Trophoblast cell (in vitro differentiated cells and primary cell): ENCODE data around the gene RNF40.

ENCODE experiments used
- DNase-seq, 2 donors: peaks; one replicate each; pipeline ENCODE4 v3.0.0-alpha.2; 2016
- H2AFZ ChIP-seq: 2 replicates; pipeline ENCODE4 v1.6.1; 2013; ENCODE audit warnings: low read length, moderate library complexity, mild to moderate bottlenecking; ENCODE audit not compliant: insufficient read depth, poor library complexity
- H2AK5ac ChIP-seq: 2 replicates; pipeline ENCODE4 v1.6.1; 2013; ENCODE audit warnings: mild to moderate bottlenecking, low read length
- H2BK120ac ChIP-seq: 2 replicates; pipeline ENCODE4 v1.6.1; 2013; ENCODE audit warnings: low read length, mild to moderate bottlenecking, moderate library complexity; ENCODE audit not compliant: insufficient read depth, poor library complexity
- H2BK12ac ChIP-seq: 2 replicates; pipeline ENCODE4 v1.6.1; 2013; ENCODE audit warnings: mild to moderate bottlenecking, low read length, moderate library complexity
- H2BK5ac ChIP-seq: 2 replicates; pipeline ENCODE4 v1.6.1; 2013; ENCODE audit warnings: low read length, low read depth, moderate library complexity, mild to moderate bottlenecking; ENCODE audit not compliant: poor library complexity
- H3K14ac ChIP-seq: 2 replicates; pipeline ENCODE4 v1.6.1; 2013; ENCODE audit warnings: mild to moderate bottlenecking, low read length
- H3K18ac ChIP-seq: 2 replicates; pipeline ENCODE4 v1.6.1; 2013; ENCODE audit warnings: mild to moderate bottlenecking, low read length
- H3K23ac ChIP-seq: 2 replicates; pipeline ENCODE4 v1.6.1; 2013; ENCODE audit warnings: low read length
- H3K27ac ChIP-seq: 2 replicates; pipeline ENCODE4 v1.5.1; 2013; ENCODE audit warnings: low read depth, mild to moderate bottlenecking, inconsistent platforms, low read length, moderate library complexity
- H3K27me3 ChIP-seq: 2 replicates; pipeline ENCODE4 v1.6.1; 2013; ENCODE audit warnings: inconsistent platforms, mild to moderate bottlenecking, low read length, moderate library complexity; ENCODE audit not compliant: insufficient read depth
- H3K36me3 ChIP-seq, 2 experiments: 1 replicate in 1 of 2; 2 replicates in 1 of 2; pipeline ENCODE4 v1.6.1; 2013; ENCODE audit warnings: low read length in 2 of 2, mild to moderate bottlenecking in 2 of 2, moderate library complexity in 1 of 2; ENCODE audit not compliant: insufficient read depth in 2 of 2, control insufficient read depth in 1 of 2
- H3K4ac ChIP-seq: 2 replicates; pipeline ENCODE4 v1.6.1; 2013; ENCODE audit warnings: low read depth, mild to moderate bottlenecking, low read length, moderate library complexity
- H3K4me1 ChIP-seq, 2 experiments: 1 replicate in 1 of 2; 2 replicates in 1 of 2; pipeline ENCODE4 v1.6.1; 2013; ENCODE audit warnings: low read length in 2 of 2, mild to moderate bottlenecking in 2 of 2, moderate library complexity in 1 of 2; ENCODE audit not compliant: insufficient read depth in 2 of 2, control insufficient read depth in 1 of 2
- H3K4me2 ChIP-seq: 2 replicates; pipeline ENCODE4 v1.6.1; 2013; ENCODE audit warnings: inconsistent platforms, mild to moderate bottlenecking, low read length, moderate library complexity
- H3K4me3 ChIP-seq: 2 replicates; pipeline ENCODE4 v1.5.1; 2013; ENCODE audit warnings: mild to moderate bottlenecking, low read depth, low read length, inconsistent platforms
- H3K79me1 ChIP-seq: one replicate; pipeline ENCODE4 v1.6.1; 2013; ENCODE audit warnings: low read length
- H3K79me2 ChIP-seq: 2 replicates; pipeline ENCODE4 v1.6.1; 2013; ENCODE audit warnings: low read length, mild to moderate bottlenecking; ENCODE audit not compliant: control insufficient read depth, insufficient read depth, poor library complexity
- H3K9ac ChIP-seq: 2 replicates; pipeline ENCODE4 v1.6.1; 2013; ENCODE audit warnings: mild to moderate bottlenecking, low read length
- H3K9me3 ChIP-seq: 2 replicates; pipeline ENCODE4 v1.6.1; 2013; ENCODE audit warnings: low read depth, mild to moderate bottlenecking, control low read depth, inconsistent platforms, low read length; ENCODE audit not compliant: insufficient read depth
- H4K12ac ChIP-seq: 2 replicates; pipeline ENCODE4 v1.6.1; 2013; ENCODE audit warnings: low read depth, mild to moderate bottlenecking, low read length, moderate library complexity
- H4K8ac ChIP-seq: 2 replicates; pipeline ENCODE4 v1.6.1; 2013; ENCODE audit warnings: low read depth, mild to moderate bottlenecking, low read length, moderate library complexity
- H4K91ac ChIP-seq: one replicate; pipeline ENCODE4 v1.6.1; 2013; ENCODE audit warnings: low read depth, mild to moderate bottlenecking, low read length, moderate library complexity
- WGBS: extraction: QIAGEN DNeasy Blood & Tissue Kit; methylation state at CpG from one replicate; pipeline ENCODE4 v1.1.7; 2013; ENCODE audit warnings: missing lambda C conversion rate; ENCODE audit not compliant: insufficient read length, insufficient coverage; ENCODE audit errors: extremely low coverage; 5-methylcytosine and 5-hydroxymethylcytosine counted together

RNF40 gene

DNA sequence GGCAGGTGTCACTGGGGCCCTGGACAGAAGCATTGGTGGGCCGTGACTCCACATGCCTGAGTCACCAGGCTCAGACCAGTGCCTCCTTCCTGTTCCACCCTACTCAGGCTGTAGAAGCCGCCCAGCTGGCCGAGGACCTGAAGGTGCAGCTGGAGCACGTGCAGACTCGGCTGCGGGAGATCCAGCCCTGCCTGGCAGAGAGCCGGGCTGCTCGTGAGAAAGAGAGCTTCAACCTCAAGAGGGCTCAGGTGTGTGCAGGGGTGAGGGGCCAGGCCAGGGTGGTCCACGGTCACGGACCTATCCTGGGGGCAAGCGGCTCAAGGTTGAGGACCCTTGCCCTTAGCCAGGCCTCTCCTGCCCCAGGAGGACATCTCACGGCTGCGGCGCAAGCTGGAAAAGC lies 9.6 kb downstream of the RNF40 start:
- no peak overlapping the region for H3K4ac ChIP-seq
- no peak overlapping the region for H2BK12ac ChIP-seq
- no CpG with 5 or more reads among the region's 14 CpGs for WGBS
- no peak overlapping the region for H2AFZ ChIP-seq
- no peak overlapping the region for H4K12ac ChIP-seq
- H3K4me1 ChIP-seq = peaks cover 4 to 9% of the 10 kb centered on the region in 2 experiments
- H3K79me2 ChIP-seq = peaks cover 9% of the 10 kb centered on the region
- no peak overlapping the region for H3K23ac ChIP-seq
- H3K14ac ChIP-seq = no peak overlapping the region
- H2BK120ac ChIP-seq = no peak overlapping the region
- no peak overlapping the region for H3K9ac ChIP-seq
- no peak overlapping the region for H2BK5ac ChIP-seq
- no peak overlapping the region for H4K8ac ChIP-seq
- H3K4me3 ChIP-seq = no peak overlapping the region
- no peak overlapping the region for H3K27ac ChIP-seq
- peaks cover 11% of the 10 kb centered on the region for H3K79me1 ChIP-seq
- H3K36me3 ChIP-seq = peaks cover 70 to 75% of the 10 kb centered on the region in 2 experiments
- H4K91ac ChIP-seq = no peak overlapping the region
- DNase-seq = no peak
- H3K9me3 ChIP-seq = peaks cover 3% of the 10 kb centered on the region
- no peak overlapping the region for H3K4me2 ChIP-seq
- H3K18ac ChIP-seq = no peak overlapping the region
- H3K27me3 ChIP-seq = no peaks in the 10 kb centered on the region
- no peak overlapping the region for H2AK5ac ChIP-seq

- no peaks in the 10 kb centered on the region for H3K27me3 ChIP-seq
- no CpG with 5 or more reads among the region's 14 CpGs for WGBS
These were observed 11.7 kb downstream of the RNF40 start for GRCh38 chr16:30773826-30774225.

DNA sequence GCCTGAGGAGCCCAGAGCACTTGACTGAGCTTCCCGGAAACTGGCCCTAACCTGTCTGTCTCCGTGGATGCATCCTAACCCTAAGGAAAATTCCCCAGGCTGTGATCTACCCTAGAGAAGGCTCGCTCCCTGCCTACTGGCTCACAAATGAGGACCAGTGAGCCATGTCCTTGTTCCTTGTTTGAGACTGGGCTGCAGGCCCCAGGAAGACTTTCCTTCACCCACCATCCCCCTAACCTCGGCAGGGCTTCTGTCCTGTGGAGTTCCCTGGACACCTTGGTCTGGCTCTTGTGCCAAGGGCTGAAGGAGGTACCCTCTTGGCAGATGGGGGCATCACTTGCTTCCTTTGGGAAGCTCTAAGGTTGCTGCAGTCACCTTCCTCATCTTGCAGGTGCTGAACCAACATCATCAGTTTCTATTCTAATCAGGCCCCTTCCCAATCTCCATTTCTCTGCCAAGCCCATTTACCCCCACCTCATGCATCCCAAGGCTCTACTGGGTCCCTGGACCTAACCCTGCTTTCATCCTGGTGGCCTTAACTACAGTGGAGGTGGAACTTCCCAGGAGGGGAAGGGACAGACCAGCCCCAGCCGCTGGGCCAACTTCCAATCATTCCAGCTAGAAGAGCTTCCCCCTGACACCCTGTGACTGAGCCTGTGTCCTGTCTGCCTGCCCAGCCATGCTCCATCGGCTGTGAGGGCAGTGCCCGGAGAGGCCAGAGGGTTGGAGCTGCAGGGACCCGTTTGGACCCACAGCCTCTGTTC lies 12.4 kb downstream of the RNF40 start:
- Histone ChIP-seq H3K4me2 (peak overlapping the region; percentile 97), H3K79me2 (peaks cover 9% of the 10 kb centered on the region), H3K27me3 (no peaks in the 10 kb centered on the region), H3K9me3 (peaks cover 2% of the 10 kb centered on the region), H4K91ac (peak overlapping the region; percentile 93), H3K4me3 (peak overlapping the region; percentile 55), H3K36me3 (peaks cover 47 to 51% of the 10 kb centered on the region in 2 experiments), H3K27ac (no peak overlapping the region), H3K79me1 (peaks cover 11% of the 10 kb centered on the region), H4K12ac (peak overlapping the region; percentile 56), H2BK12ac (no peak overlapping the region), H3K23ac (no peak overlapping the region), H2AK5ac (peak overlapping the region; percentile 58), H2BK5ac (no peak overlapping the region), H2AFZ (peak overlapping the region; percentile 6), H3K18ac (no peak overlapping the region), H4K8ac (peak overlapping the region; percentile 75), H3K4ac (peak overlapping the region; percentile 20), H2BK120ac (peak overlapping the region; percentile 8), H3K9ac (peak overlapping the region; percentile 70), H3K4me1 (peaks cover 4 to 11% of the 10 kb centered on the region in 2 experiments), H3K14ac (peak overlapping the region; percentile 56)
- peak in 1 of 2 donors; percentile 21 for DNase-seq
- WGBS = no CpG with 5 or more reads among the region's 8 CpGs

More at GRCh38 chr16:30773826-30774225, 11.7 kb downstream of the RNF40 start:
- Histone ChIP-seq H2AK5ac (no peak overlapping the region), H2BK120ac (no peak overlapping the region), H3K36me3 (peaks cover 54 to 58% of the 10 kb centered on the region in 2 experiments), H4K12ac (no peak overlapping the region), H2BK12ac (no peak overlapping the region), H3K79me2 (peaks cover 9% of the 10 kb centered on the region), H3K4ac (no peak overlapping the region), H4K91ac (no peak overlapping the region), H3K23ac (no peak overlapping the region), H3K14ac (no peak overlapping the region), H3K79me1 (peaks cover 11% of the 10 kb centered on the region), H3K4me2 (no peak overlapping the region), H3K4me3 (no peak overlapping the region), H3K9me3 (peaks cover 3% of the 10 kb centered on the region), H3K9ac (no peak overlapping the region), H3K4me1 (peaks cover 4 to 11% of the 10 kb centered on the region in 2 experiments), H4K8ac (no peak overlapping the region), H2AFZ (no peak overlapping the region), H3K18ac (no peak overlapping the region), H2BK5ac (no peak overlapping the region), H3K27ac (no peak overlapping the region)
- DNase-seq = no peak

DNA sequence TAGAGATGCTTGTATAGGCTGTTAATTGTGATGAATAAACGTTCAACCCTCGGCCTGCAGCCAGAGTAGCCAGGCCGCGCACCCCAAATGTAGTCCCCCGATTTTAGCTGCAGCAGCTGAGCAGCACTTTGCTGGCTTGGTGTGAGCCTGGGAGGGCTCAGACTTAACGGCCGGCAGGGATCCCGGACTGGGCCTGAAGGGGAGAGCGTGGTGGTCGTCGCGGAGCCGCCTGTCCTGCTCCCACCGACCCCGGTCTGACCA lies 12.9 kb downstream of the RNF40 start:
- no peaks in the 10 kb centered on the region for H3K27me3 ChIP-seq
- peaks cover 9% of the 10 kb centered on the region for H3K79me2 ChIP-seq
- peak overlapping the region; percentile 89 for H3K27ac ChIP-seq
- peak overlapping the region; percentile 56 for H4K12ac ChIP-seq
- H3K4me1 ChIP-seq = peaks cover 4 to 11% of the 10 kb centered on the region in 2 experiments
- peak overlapping the region; percentile 56 for H3K14ac ChIP-seq
- H3K18ac ChIP-seq = peak overlapping the region; percentile 54
- peak overlapping the region; percentile 55 for H3K4me3 ChIP-seq
- peak overlapping the region; percentile 70 for H3K9ac ChIP-seq
- no peak for DNase-seq
- no peak overlapping the region for H2BK5ac ChIP-seq
- peak overlapping the region; percentile 75 for H4K8ac ChIP-seq
- H3K79me1 ChIP-seq = peaks cover 11% of the 10 kb centered on the region
- peak overlapping the region; percentile 58 for H2AK5ac ChIP-seq
- peak overlapping the region; percentile 8 for H2BK120ac ChIP-seq
- H4K91ac ChIP-seq = peak overlapping the region; percentile 93
- H2AFZ ChIP-seq = peak overlapping the region; percentile 6
- H3K23ac ChIP-seq = no peak overlapping the region
- peaks cover 2% of the 10 kb centered on the region for H3K9me3 ChIP-seq
- no peak overlapping the region for H2BK12ac ChIP-seq
- H3K36me3 ChIP-seq = peaks cover 46 to 49% of the 10 kb centered on the region in 2 experiments
- WGBS = no CpG with 5 or more reads among the region's 15 CpGs
- H3K4me2 ChIP-seq = peak overlapping the region; percentile 97
- peak overlapping the region; percentile 20 for H3K4ac ChIP-seq
